ENCODE results near the gene CHMP1B. TPM values are rescaled to one million over a fixed set of nuclear protein-coding genes. Genes with fewer than 3 reads are reported as not detected.

Gene CHMP1B
- total and polyA plus RNA-seq, 9 of the 15 experiments (the other 6 are each of a cell fraction or from before 2014, with no cell fraction given): 12.3 to 29.9 (median 19.0) TPM

- intact Hi-C loops (cut with micrococcal nuclease) (no loop called here), in situ Hi-C loops (cut with MboI) (no loop called here)
- Histone ChIP-seq H2AFZ (ENCODE audit: low read depth, low read length) (peak overlapping the region; percentile 76), H3K9me1 (ENCODE audit: control insufficient read depth, insufficient read depth, low read length) (no peaks in the 10 kb centered on the region), H3K27me3 (ENCODE audit: control insufficient read depth in 2 of 2, insufficient read depth in 2 of 2, low read length in 2 of 2) (0 out of 5 replicates have a peak, but pooled peaks cover 0 to under 1% of the 10 kb centered on the region in 2 experiments), H3K4me1 (replicated peaks in 1 of 2; ENCODE audit: control insufficient read depth in 2 of 2, insufficient read depth in 2 of 2, low read length in 2 of 2) (peaks cover 22 to 23% of the 10 kb centered on the region in 2 experiments), H3K36me3 (ENCODE audit: control insufficient read depth, insufficient read depth, low read length) (no peaks in the 10 kb centered on the region), H4K20me1 (replicated peaks; ENCODE audit: control insufficient read depth, insufficient read depth, low read length) (no peaks in the 10 kb centered on the region), H3K4me3 (no peak overlapping the region), H3K4me2 (ENCODE audit: insufficient read depth, low read length) (no peak overlapping the region), H3K79me2 (ENCODE audit: control insufficient read depth, insufficient read depth, low read length) (no peaks in the 10 kb centered on the region), H3K27ac (ENCODE audit: extremely low read depth, low read depth, low read length) (peak overlapping the region; percentile 6; the same call in 2 of the 3 replicates), H3K9ac (ENCODE audit: insufficient read depth in 1 of 2, low read depth in 2 of 2, low read length in 2 of 2) (no peak overlapping the region), H3K9me3 (replicated peaks; ENCODE audit: control insufficient read depth, insufficient read depth, low read depth, low read length) (no peaks in the 10 kb centered on the region)
- BruUV-seq (replicated peaks): no TSS peak
- ChIA-PET CTCF (ENCODE audit: low intra/inter-chr PET ratio) (no interaction called here), POLR2A (interaction anchor here (0.7 to 1.2 kb wide), 3 partner anchors 8 to 102 kb away, joined by 3 read pairs; no protein-coding TSS in a partner anchor)
- ATAC-seq: peak; percentile 51
- WGBS (ENCODE audit: insufficient coverage, low coverage, missing lambda C conversion rate): 29% methylated on average over 4 of the region's 4 CpGs
- FAIRE-seq: peak; percentile 92
- DNase-seq (ENCODE audit: extremely low read depth in 1 of 4, low spot score in 3 of 4): peak in 3 of 4 experiments; percentile 30 to 64 (median 46)
- TF ChIP-seq ZNF518B (CRISPR knock-in tag; IDR thresholded peaks at IDR 0.05): no peak
- TF ChIP-seq ZFP36 (IDR thresholded peaks at IDR 0.05; ENCODE audit: low read depth, low read length, partially characterized antibody): no peak
- no peak for TF ChIP-seq ILK (tag; IDR thresholded peaks at IDR 0.05; ENCODE audit: borderline replicate concordance, low read depth)
- no peak for TF ChIP-seq RBM22 (IDR thresholded peaks at IDR 0.05; ENCODE audit: low read depth, low read length, poor library complexity, severe bottlenecking)
- no peak for TF ChIP-seq ZBTB33 (CRISPR knock-in tag; IDR thresholded peaks at IDR 0.05)
- TF ChIP-seq ZNF407 (IDR thresholded peaks at IDR 0.05; ENCODE audit: low read depth): no peak
- no peak for TF ChIP-seq PTRF (tag; IDR thresholded peaks at IDR 0.05)
These were observed 8.7 kb downstream of the CHMP1B start for GRCh38 chr18:11859903-11860407.
